Measurements from ENCODE around the gene IFNL3.

GRCh38 chr19:39193803-39194202 is 51.0 kb downstream of the IFNL3 start:
- TF ChIP-seq CTCF (conservative IDR thresholded peaks at IDR 0.05) (no peak), ZFX (IDR thresholded peaks at IDR 0.05) (no peak)

Data from C4-2B (cell line).